Thyroid gland (tissue), 4 donors: Measurements from ENCODE around the gene DQX1. TPM values are rescaled to one million over a fixed set of nuclear protein-coding genes. Genes with fewer than 3 reads are reported as not detected.

Experiments
- DNase-seq, 2 donors: peaks; one replicate each; pipeline ENCODE4 v3.0.0-alpha.2; 2019
- H3K27ac ChIP-seq, 3 donors: fragments of 200-600 bp; sonication (generic); 1 replicate in 2 of 3; 2 replicates in 1 of 3; pipeline ENCODE4 v1.5.1; 2016 to 2019; ENCODE audit warnings: mild to moderate bottlenecking in 1 of 3, moderate library complexity in 1 of 3
- H3K27me3 ChIP-seq: fragments of 200-600 bp; sonication (generic); one replicate; pipeline ENCODE4 v1.5.1; 2019
- H3K36me3 ChIP-seq, 2 donors: fragments of 200-600 bp; sonication (generic); one replicate each; pipeline ENCODE4 v1.5.1; 2016 to 2019
- H3K4me1 ChIP-seq, 2 donors: fragments of 200-600 bp; sonication (generic); one replicate each; pipeline ENCODE4 v1.5.1; 2017 to 2019
- H3K4me3 ChIP-seq, 3 donors: fragments of 200-600 bp; sonication (generic); replicated peaks in 1 of 3; 1 replicate in 2 of 3; 2 replicates in 1 of 3; pipeline ENCODE4 v1.5.1; 2016; ENCODE audit warnings: mild to moderate bottlenecking in 1 of 3
- H3K9me3 ChIP-seq: fragments of 200-600 bp; sonication (generic); one replicate; pipeline ENCODE4 v1.5.1; 2017
- POLR2A ChIP-seq, 2 donors: fragments of 450-650 bp; IDR thresholded peaks; one replicate each; pipeline ENCODE4 v1.6.1; 2017; ENCODE audit warnings: antibody characterized with exemption in 2 of 2, mild to moderate bottlenecking in 2 of 2, moderate library complexity in 1 of 2
- WGBS, 2 donors: methylation state at CpG; one replicate each; pipeline ENCODE4 v1.1.5; 2017; 5-methylcytosine and 5-hydroxymethylcytosine counted together
- intact Hi-C: fragments of 100-400 bp; cut with DNase I; formaldehyde crosslinking; loops from one replicate; pipeline ENCODE4 v1.15.1; 2023
- total RNA-seq, 4 donors: library from RNA; depleted of rRNA; stranded (reverse); fragments of >200 nt; gene quantifications; one replicate each; pipeline ENCODE4 v1.2.3, GENCODE V29; 2016
- TF ChIP-seq, protein P1 (sequence below), 6 experiments: fragments of 200-600 bp in 3 of 6; fragments of 450-650 bp in 3 of 6; sonication (generic) in 3 of 6; IDR thresholded peaks; one replicate each; pipeline ENCODE4 v1.5.1; 2016 to 2019; ENCODE audit warnings: antibody characterized with exemption in 6 of 6, mild to moderate bottlenecking in 2 of 6, inconsistent platforms in 1 of 6, moderate library complexity in 1 of 6

DQX1 gene
- total RNA-seq, 4 donors from 2014 or later = not detected

DNA sequence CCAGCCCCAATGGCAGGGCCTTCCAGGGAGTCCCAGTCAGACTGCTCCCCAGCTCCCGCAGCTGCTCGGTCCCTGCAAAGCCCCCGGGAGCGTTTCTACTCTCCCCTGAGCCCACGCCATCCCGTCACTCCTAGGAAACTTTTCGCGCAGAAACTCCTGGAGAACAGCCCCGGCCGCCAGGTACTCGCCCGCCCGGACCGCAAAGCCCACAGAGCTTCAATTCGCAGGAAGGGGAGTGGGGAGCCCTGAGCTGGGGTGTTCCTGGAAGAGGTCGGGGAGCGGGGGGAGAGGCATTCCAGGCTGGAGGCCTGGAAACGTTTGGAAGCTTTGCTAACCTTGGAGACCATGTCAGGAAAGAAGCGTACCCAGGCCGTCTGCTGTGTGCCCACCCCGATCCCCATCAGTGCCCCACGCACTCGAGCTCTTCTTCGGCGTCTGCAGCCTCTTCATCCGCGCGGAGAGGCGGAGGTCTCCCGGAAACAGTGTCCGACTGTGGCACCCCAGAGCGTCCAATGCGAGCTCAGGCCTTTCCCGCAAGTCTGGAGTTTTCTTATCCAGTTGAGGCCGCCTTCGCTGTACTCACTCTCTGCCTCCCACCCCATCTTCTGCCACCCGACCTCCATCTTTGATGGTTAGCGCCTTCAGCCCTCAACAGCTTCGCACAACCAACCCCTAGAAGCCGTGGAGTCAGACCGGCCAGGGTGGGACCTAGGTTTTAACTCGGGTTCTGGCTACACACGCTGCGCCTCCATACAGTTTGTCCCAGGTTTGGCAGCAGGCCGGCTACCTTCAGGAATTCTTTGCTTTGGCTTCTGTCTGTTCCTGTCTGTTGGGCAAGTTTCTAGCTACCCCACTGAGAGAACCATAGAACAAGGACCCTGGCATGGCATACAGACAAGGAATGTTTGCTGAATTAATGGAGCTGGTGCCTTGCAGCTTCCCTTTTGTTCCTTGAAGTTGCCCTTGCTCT is 22.2 kb downstream of the DQX1 start:
- peak overlapping the region; percentile 42 to 60 (median 46) for H3K27ac ChIP-seq
- H3K27me3 ChIP-seq = peaks cover 7% of the 10 kb centered on the region
- peaks cover 11 to 12% of the 10 kb centered on the region in 2 donors for H3K36me3 ChIP-seq
- no peaks in the 10 kb centered on the region for H3K9me3 ChIP-seq
- H3K4me1 ChIP-seq = peaks cover 33 to 42% of the 10 kb centered on the region in 2 donors
- 50 to 55% methylated on average over 41 to 45 of the region's 45 CpGs for WGBS, 2 donors
- intact Hi-C loops = no loop called here
- peak overlapping the region in 1 of 3 donors; percentile 29 for H3K4me3 ChIP-seq
- DNase-seq = no peak
- TF ChIP-seq POLR2A (IDR thresholded peaks at IDR 0.05) = peak in 1 of 2 donors; percentile 4
- TF ChIP-seq, protein P1, sequence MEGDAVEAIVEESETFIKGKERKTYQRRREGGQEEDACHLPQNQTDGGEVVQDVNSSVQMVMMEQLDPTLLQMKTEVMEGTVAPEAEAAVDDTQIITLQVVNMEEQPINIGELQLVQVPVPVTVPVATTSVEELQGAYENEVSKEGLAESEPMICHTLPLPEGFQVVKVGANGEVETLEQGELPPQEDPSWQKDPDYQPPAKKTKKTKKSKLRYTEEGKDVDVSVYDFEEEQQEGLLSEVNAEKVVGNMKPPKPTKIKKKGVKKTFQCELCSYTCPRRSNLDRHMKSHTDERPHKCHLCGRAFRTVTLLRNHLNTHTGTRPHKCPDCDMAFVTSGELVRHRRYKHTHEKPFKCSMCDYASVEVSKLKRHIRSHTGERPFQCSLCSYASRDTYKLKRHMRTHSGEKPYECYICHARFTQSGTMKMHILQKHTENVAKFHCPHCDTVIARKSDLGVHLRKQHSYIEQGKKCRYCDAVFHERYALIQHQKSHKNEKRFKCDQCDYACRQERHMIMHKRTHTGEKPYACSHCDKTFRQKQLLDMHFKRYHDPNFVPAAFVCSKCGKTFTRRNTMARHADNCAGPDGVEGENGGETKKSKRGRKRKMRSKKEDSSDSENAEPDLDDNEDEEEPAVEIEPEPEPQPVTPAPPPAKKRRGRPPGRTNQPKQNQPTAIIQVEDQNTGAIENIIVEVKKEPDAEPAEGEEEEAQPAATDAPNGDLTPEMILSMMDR (IDR thresholded peaks at IDR 0.05) = no peak

GRCh38 chr2:74502720-74503505 is 23.1 kb downstream of the DQX1 start:
- Histone ChIP-seq H3K9me3 (no peaks in the 10 kb centered on the region), H3K36me3 (peaks cover 11 to 12% of the 10 kb centered on the region in 2 donors), H3K4me3 (peak overlapping the region in 1 of 3 donors; percentile 29), H3K27ac (peak overlapping the region in 2 of 3 donors; percentile 46 to 60), H3K4me1 (peaks cover 39 to 45% of the 10 kb centered on the region in 2 donors), H3K27me3 (peaks cover 7% of the 10 kb centered on the region)
- intact Hi-C loops = no loop called here
- WGBS, 2 donors = 0 to 7% methylated on average over 7 to 24 of the region's 67 CpGs
- DNase-seq = peak; percentile 60 to 68
- TF ChIP-seq, protein P1 (IDR thresholded peaks at IDR 0.05) = no peak
- peak in 1 of 2 donors; percentile 39 for TF ChIP-seq POLR2A (IDR thresholded peaks at IDR 0.05)

DNA sequence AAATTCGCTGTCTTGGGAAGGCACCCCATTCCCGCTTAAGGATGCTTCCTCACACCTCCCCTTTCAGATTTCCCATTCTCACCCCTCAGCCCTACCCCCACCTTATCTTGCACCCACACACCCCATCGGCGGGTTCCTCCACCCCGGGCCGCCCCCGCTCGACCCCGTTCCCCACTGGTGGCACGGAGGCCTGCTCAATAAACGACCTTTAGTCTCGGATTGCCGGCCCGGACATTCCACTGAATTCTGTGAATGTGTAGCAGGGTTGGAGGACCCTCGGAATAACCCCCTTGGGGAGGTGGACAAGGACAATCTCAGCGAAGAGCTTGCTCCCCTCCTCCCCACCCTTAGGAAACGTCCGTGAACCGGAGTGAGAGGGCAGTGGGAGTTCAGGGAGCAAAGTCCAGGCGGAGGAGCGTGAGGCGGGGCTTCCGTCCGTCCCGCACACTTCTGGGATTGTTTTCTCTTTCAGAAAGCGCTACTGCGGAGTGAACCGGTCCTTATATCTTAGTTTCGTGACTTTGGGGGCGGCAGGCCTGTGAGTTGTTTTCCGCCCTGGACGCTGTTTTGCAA is 23.8 kb downstream of the DQX1 start:
- no peak for DNase-seq
- Histone ChIP-seq H3K9me3 (no peaks in the 10 kb centered on the region), H3K36me3 (peaks cover 11 to 12% of the 10 kb centered on the region in 2 donors), H3K27me3 (peaks cover 7% of the 10 kb centered on the region), H3K4me1 (peaks cover 45 to 51% of the 10 kb centered on the region in 2 donors), H3K4me3 (peak overlapping the region in 1 of 3 donors; percentile 29), H3K27ac (peak overlapping the region in 2 of 3 donors; percentile 46 to 60)
- no peak for TF ChIP-seq POLR2A (IDR thresholded peaks at IDR 0.05)
- whole genome bisulfite sequencing, 2 donors = 23 to 25% methylated on average over 25 to 27 of the region's 32 CpGs
- intact Hi-C loops = no loop called here

- Histone ChIP-seq H3K27ac (no peak overlapping the region), H3K4me1 (peaks cover 40 to 48% of the 10 kb centered on the region in 2 donors), H3K9me3 (no peaks in the 10 kb centered on the region), H3K4me3 (no peak overlapping the region), H3K36me3 (peaks cover 11 to 12% of the 10 kb centered on the region in 2 donors), H3K27me3 (peaks cover 7% of the 10 kb centered on the region)
- WGBS, 2 donors = 76 to 78% methylated on average over 18 of the region's 18 CpGs
- TF ChIP-seq, protein P1 (IDR thresholded peaks at IDR 0.05) = no peak
- no peak for TF ChIP-seq POLR2A (IDR thresholded peaks at IDR 0.05)
- intact Hi-C loops = no loop called here
- DNase-seq = no peak
Observed at GRCh38 chr2:74501335-74502071, 24.5 kb downstream of the DQX1 start.

- no peaks in the 10 kb centered on the region for H3K9me3 ChIP-seq
- no peak for DNase-seq
- no peak overlapping the region for H3K27ac ChIP-seq
- intact Hi-C loops = no loop called here
- H3K4me1 ChIP-seq = peaks cover 31 to 39% of the 10 kb centered on the region in 2 donors
- no peak overlapping the region for H3K4me3 ChIP-seq
- no peak for TF ChIP-seq POLR2A (IDR thresholded peaks at IDR 0.05)
- TF ChIP-seq, protein P1 (IDR thresholded peaks at IDR 0.05) = no peak
- peaks cover 7% of the 10 kb centered on the region in 2 donors for H3K36me3 ChIP-seq
- H3K27me3 ChIP-seq = peaks cover 7% of the 10 kb centered on the region
Observed at GRCh38 chr2:74500578-74500946, 25.5 kb downstream of the DQX1 start.
